ENCODE measurements around the gene HCFC2. TPM values are rescaled to one million over a fixed set of nuclear protein-coding genes. Genes with fewer than 3 reads are reported as not detected.

The HCFC2 gene
- total RNA-seq, 1 experiment from 2014 or later: 10.3 TPM

GRCh38 chr12:104136577-104136976 lies 72.2 kb downstream of the HCFC2 start:
- TSS peak; percentile 41 for BruUV-seq (replicated peaks)
- ChIA-PET POLR2A (interaction anchor here (0.6 to 4.1 kb wide), 10 partner anchors 15 to 944 kb away, joined by 3 to 62 read pairs (median 6); partner anchors contain the start of genes HSP90B1 and TDG), CTCF (interaction anchor here (0.6 to 2.9 kb wide), 5 partner anchors 15 to 155 kb away, joined by 3 to 11 read pairs (median 3); no protein-coding TSS in a partner anchor)
- peaks cover 10% of the 10 kb centered on the region for H3K36me3 Mint-ChIP-seq (ENCODE audit: insufficient read depth, unreplicated experiment)
- DNase-seq (ENCODE audit: unreplicated experiment): peak; percentile 8
- no peaks in the 10 kb centered on the region for H3K27me3 Mint-ChIP-seq (ENCODE audit: insufficient read depth, unreplicated experiment)
- no peak for TF ChIP-seq CTCF (IDR thresholded peaks at IDR 0.05; ENCODE audit: unreplicated experiment)
- intact Hi-C loops (cut with micrococcal nuclease): loop anchor here (5.0 kb wide), 1 partner anchor 151 kb away; no protein-coding TSS in a partner anchor
- peaks cover 17% of the 10 kb centered on the region for H3K4me1 Mint-ChIP-seq (ENCODE audit: insufficient read depth, unreplicated experiment)
- H3K9me3 Mint-ChIP-seq (ENCODE audit: unreplicated experiment): no peaks in the 10 kb centered on the region
- peak overlapping the region; percentile 78 for H3K4me3 Mint-ChIP-seq (ENCODE audit: unreplicated experiment)
- peak overlapping the region; percentile 46 for H3K27ac Mint-ChIP-seq (ENCODE audit: low read depth, unreplicated experiment)

- CTCF ChIA-PET: interaction anchor here (0.6 to 1.4 kb wide), 5 partner anchors 16 to 740 kb away, joined by 3 to 4 read pairs (median 3); no protein-coding TSS in a partner anchor
- intact Hi-C loops (cut with micrococcal nuclease): loop anchor here (5.0 kb wide), 1 partner anchor 150 kb away; no protein-coding TSS in a partner anchor
- Mint-ChIP-seq H3K27me3 (ENCODE audit: insufficient read depth, unreplicated experiment) (no peaks in the 10 kb centered on the region), H3K27ac (ENCODE audit: low read depth, unreplicated experiment) (peak overlapping the region; percentile 46), H3K9me3 (ENCODE audit: unreplicated experiment) (no peaks in the 10 kb centered on the region), H3K4me3 (ENCODE audit: unreplicated experiment) (peak overlapping the region; percentile 78), H3K4me1 (ENCODE audit: insufficient read depth, unreplicated experiment) (peaks cover 13% of the 10 kb centered on the region), H3K36me3 (ENCODE audit: insufficient read depth, unreplicated experiment) (peaks cover 5% of the 10 kb centered on the region)
- peak; percentile 38 for DNase-seq (ENCODE audit: unreplicated experiment)
- no peak for TF ChIP-seq CTCF (IDR thresholded peaks at IDR 0.05; ENCODE audit: unreplicated experiment)
- BruUV-seq (replicated peaks): no TSS peak
- POLR2A ChIA-PET: interaction anchor here (0.7 to 4.1 kb wide), 27 partner anchors 10 to 452 kb away, joined by 3 to 62 read pairs (median 6); partner anchors contain the start of genes HCFC2, HSP90B1 and TDG
These were observed 72.9 kb downstream of the HCFC2 start for GRCh38 chr12:104137001-104137901.

- BruUV-seq (replicated peaks): TSS peak; percentile 42
- H3K27me3 Mint-ChIP-seq (ENCODE audit: insufficient read depth, unreplicated experiment): no peaks in the 10 kb centered on the region
- no peaks in the 10 kb centered on the region for H3K9me3 Mint-ChIP-seq (ENCODE audit: unreplicated experiment)
- ChIA-PET CTCF (interaction anchor here (0.5 to 1.4 kb wide), 9 partner anchors 150 to 739 kb away, joined by 3 to 4 read pairs (median 3); partner anchors contain the start of gene TDG), POLR2A (interaction anchor here (0.6 to 4.1 kb wide), 30 partner anchors 11 to 900 kb away, joined by 3 to 62 read pairs (median 4); partner anchors contain the start of genes HCFC2 and TDG)
- intact Hi-C loops (cut with micrococcal nuclease): loop anchor here (5.0 kb wide), 1 partner anchor 149 kb away; no protein-coding TSS in a partner anchor
- peak; percentile 99 for DNase-seq (ENCODE audit: unreplicated experiment)
- H3K4me1 Mint-ChIP-seq (ENCODE audit: insufficient read depth, unreplicated experiment): peaks cover 8% of the 10 kb centered on the region
- H3K4me3 Mint-ChIP-seq (ENCODE audit: unreplicated experiment): peak within 1 kb of the TSS; percentile 78
- no peak for TF ChIP-seq CTCF (IDR thresholded peaks at IDR 0.05; ENCODE audit: unreplicated experiment)
- H3K27ac Mint-ChIP-seq (ENCODE audit: low read depth, unreplicated experiment): peak within 1 kb of the TSS; percentile 46
- no peaks in the 10 kb centered on the region for H3K36me3 Mint-ChIP-seq (ENCODE audit: insufficient read depth, unreplicated experiment)
These were observed 73.8 kb downstream of the HCFC2 start, which contains the start of gene NFYB for GRCh38 chr12:104137902-104138796. TSS of gene NFYB (minus strand) at chr12:104138210. CDS start at chr12:104135453, 2,757 bp downstream.

All from MCF 10A (cell line).